DOHH2 (cell line): Measurements from ENCODE around the gene PICK1.

Source experiments
- H3F3A ChIP-seq: fragments of 200-600 bp; sonication (generic), shearing (Covaris generic); 2 replicates; pipeline ENCODE4 v1.6.0; 2016; ENCODE audit warnings: antibody characterized with exemption, mild to moderate bottlenecking; ENCODE audit not compliant: control insufficient read depth, insufficient read depth
- H3K27ac ChIP-seq: fragments of 200-600 bp; sonication (generic); 2 replicates; pipeline ENCODE4 v1.5.1; 2014; ENCODE audit warnings: low read depth, mild to moderate bottlenecking, low read length, moderate library complexity
- H3K27me3 ChIP-seq: fragments of 200-600 bp; sonication (generic); 2 replicates; pipeline ENCODE4 v1.6.1; 2014; ENCODE audit warnings: mild to moderate bottlenecking, low read length, mixed read lengths; ENCODE audit not compliant: control insufficient read depth
- H3K36me3 ChIP-seq: fragments of 200-600 bp; sonication (generic); 2 replicates; pipeline ENCODE4 v1.6.1; 2014; ENCODE audit warnings: mild to moderate bottlenecking, low read length, moderate library complexity, mixed read lengths; ENCODE audit not compliant: control insufficient read depth
- H3K4me1 ChIP-seq: fragments of 200-600 bp; sonication (generic); 2 replicates; pipeline ENCODE4 v1.6.1; 2014; ENCODE audit warnings: mild to moderate bottlenecking, low read length, mixed read lengths; ENCODE audit not compliant: control insufficient read depth
- H3K4me2 ChIP-seq: fragments of 200-600 bp; sonication (generic); 2 replicates; pipeline ENCODE4 v1.6.0; 2014; ENCODE audit warnings: mild to moderate bottlenecking, low read length, moderate library complexity
- H3K4me3 ChIP-seq: fragments of 200-600 bp; sonication (generic); 2 replicates; pipeline ENCODE4 v1.5.1; 2014; ENCODE audit warnings: mild to moderate bottlenecking, low read length, mixed read lengths
- H3K79me2 ChIP-seq: fragments of 200-600 bp; sonication (generic); 2 replicates; pipeline ENCODE4 v1.6.1; 2014; ENCODE audit warnings: mild to moderate bottlenecking, low read length, mixed read lengths; ENCODE audit not compliant: control insufficient read depth
- H3K9me2 ChIP-seq: fragments of 200-600 bp; sonication (generic); replicated peaks from 2 replicates; pipeline ENCODE4 v1.6.1; 2014; ENCODE audit warnings: mild to moderate bottlenecking, low read length, mixed read lengths; ENCODE audit not compliant: control insufficient read depth
- H3K9me3 ChIP-seq: fragments of 200-600 bp; sonication (generic); 2 replicates; pipeline ENCODE4 v1.6.1; 2014; ENCODE audit warnings: antibody characterized with exemption, low read length, mixed read lengths; ENCODE audit not compliant: control insufficient read depth, insufficient read depth
- H4K20me1 ChIP-seq: fragments of 200-600 bp; sonication (generic); 2 replicates; pipeline ENCODE4 v1.6.0; 2014; ENCODE audit warnings: low read depth, mild to moderate bottlenecking, antibody characterized with exemption, low read length, moderate library complexity; ENCODE audit not compliant: control insufficient read depth, insufficient read depth
- EZH2phosphoT487 ChIP-seq: fragments of 200-600 bp; sonication (generic); IDR thresholded peaks from 2 replicates; pipeline ENCODE4 v1.6.1; 2017; ENCODE audit warnings: borderline replicate concordance, mild to moderate bottlenecking, antibody characterized with exemption, low read length, moderate library complexity, mixed read lengths
- TF ChIP-seq, protein P1 (sequence below): fragments of 200-600 bp; sonication (generic); IDR thresholded peaks from one replicate; pipeline ENCODE4 v1.5.1; 2014; ENCODE audit warnings: antibody characterized with exemption, mild to moderate bottlenecking, low read depth, low read length; ENCODE audit not compliant: poor library complexity, severe bottlenecking

PICK1 gene

GRCh38 chr22:38104084-38104483, 46.9 kb downstream of the PICK1 start:
- no peaks in the 10 kb centered on the region for H3K27me3 ChIP-seq
- no peaks in the 10 kb centered on the region for H3K9me2 ChIP-seq
- H3K4me1 ChIP-seq, result no peaks in the 10 kb centered on the region
- no peak for TF ChIP-seq EZH2phosphoT487
- TF ChIP-seq, protein P1, sequence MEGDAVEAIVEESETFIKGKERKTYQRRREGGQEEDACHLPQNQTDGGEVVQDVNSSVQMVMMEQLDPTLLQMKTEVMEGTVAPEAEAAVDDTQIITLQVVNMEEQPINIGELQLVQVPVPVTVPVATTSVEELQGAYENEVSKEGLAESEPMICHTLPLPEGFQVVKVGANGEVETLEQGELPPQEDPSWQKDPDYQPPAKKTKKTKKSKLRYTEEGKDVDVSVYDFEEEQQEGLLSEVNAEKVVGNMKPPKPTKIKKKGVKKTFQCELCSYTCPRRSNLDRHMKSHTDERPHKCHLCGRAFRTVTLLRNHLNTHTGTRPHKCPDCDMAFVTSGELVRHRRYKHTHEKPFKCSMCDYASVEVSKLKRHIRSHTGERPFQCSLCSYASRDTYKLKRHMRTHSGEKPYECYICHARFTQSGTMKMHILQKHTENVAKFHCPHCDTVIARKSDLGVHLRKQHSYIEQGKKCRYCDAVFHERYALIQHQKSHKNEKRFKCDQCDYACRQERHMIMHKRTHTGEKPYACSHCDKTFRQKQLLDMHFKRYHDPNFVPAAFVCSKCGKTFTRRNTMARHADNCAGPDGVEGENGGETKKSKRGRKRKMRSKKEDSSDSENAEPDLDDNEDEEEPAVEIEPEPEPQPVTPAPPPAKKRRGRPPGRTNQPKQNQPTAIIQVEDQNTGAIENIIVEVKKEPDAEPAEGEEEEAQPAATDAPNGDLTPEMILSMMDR, result peak; percentile 57
- no peaks in the 10 kb centered on the region for H3K36me3 ChIP-seq
- no peak overlapping the region for H3K27ac ChIP-seq
- no peak overlapping the region for H3K4me3 ChIP-seq
- no peaks in the 10 kb centered on the region for H3K9me3 ChIP-seq
- H4K20me1 ChIP-seq, result no peaks in the 10 kb centered on the region
- no peaks in the 10 kb centered on the region for H3F3A ChIP-seq
- no peak overlapping the region for H3K4me2 ChIP-seq
- no peaks in the 10 kb centered on the region for H3K79me2 ChIP-seq

DNA sequence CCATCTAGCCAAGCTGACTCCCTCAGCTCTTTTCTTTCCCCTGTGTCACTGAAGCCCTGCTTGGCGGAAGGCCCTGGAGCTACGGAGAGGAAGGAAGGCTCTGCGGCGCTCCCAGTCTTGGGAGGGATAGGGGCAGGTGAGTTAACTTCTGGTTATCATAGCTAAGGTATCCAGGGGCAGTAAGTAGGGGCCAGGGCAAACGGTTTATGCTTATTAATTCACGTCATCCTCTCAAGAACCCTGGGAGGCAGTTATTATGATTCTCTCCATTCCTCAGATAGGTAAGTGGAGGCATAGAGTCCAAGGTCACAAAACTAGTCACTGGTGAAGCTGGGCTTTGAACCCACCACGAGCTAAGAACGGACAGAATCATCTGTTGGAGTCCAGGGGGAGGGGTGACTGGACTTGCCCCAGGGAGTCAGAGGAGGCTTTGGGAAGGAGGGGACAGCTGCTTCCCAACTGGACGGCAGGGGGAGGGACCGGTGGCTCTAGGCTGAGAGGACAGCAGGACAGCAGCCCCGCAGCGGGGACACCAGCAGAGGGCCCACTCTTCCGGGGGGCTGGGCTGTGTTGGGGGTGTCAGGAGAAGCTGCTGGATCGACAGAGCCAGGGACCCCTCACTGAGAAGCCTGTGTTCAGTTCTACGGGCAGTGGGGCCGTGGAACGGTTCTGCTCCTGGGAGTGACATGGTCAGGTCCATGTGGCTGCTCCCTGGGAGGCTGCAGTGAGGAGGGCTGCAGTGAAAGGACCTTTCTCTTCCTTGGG, 49.8 kb downstream of the PICK1 start:
- Histone ChIP-seq H3K36me3 (no peaks in the 10 kb centered on the region), H3K4me2 (no peak overlapping the region), H4K20me1 (no peaks in the 10 kb centered on the region), H3K9me3 (no peaks in the 10 kb centered on the region), H3K9me2 (no peaks in the 10 kb centered on the region), H3K4me3 (no peak overlapping the region), H3F3A (no peaks in the 10 kb centered on the region), H3K79me2 (no peaks in the 10 kb centered on the region), H3K4me1 (no peaks in the 10 kb centered on the region), H3K27ac (no peak overlapping the region), H3K27me3 (no peaks in the 10 kb centered on the region)
- TF ChIP-seq EZH2phosphoT487, result no peak
- TF ChIP-seq, protein P1, result no peak

- Histone ChIP-seq H3K9me2 (no peaks in the 10 kb centered on the region), H4K20me1 (no peaks in the 10 kb centered on the region), H3K27me3 (no peaks in the 10 kb centered on the region), H3K79me2 (no peaks in the 10 kb centered on the region), H3K27ac (no peak overlapping the region), H3K4me3 (no peak overlapping the region), H3F3A (no peaks in the 10 kb centered on the region), H3K9me3 (no peaks in the 10 kb centered on the region), H3K36me3 (no peaks in the 10 kb centered on the region), H3K4me1 (no peaks in the 10 kb centered on the region), H3K4me2 (no peak overlapping the region)
- TF ChIP-seq EZH2phosphoT487, result no peak
- TF ChIP-seq, protein P1, result no peak
These were observed 50.7 kb downstream of the PICK1 start for GRCh38 chr22:38107692-38108515.
